GM12892 (cell line): ENCODE measurements around the gene RBBP5.

ENCODE experiments used
- POLR2A ChIP-seq: IDR thresholded peaks from 2 replicates; pipeline ENCODE4 v1.6.1; 2011; ENCODE audit warnings: low read depth, low read length, control low read depth
- TAF1 ChIP-seq: IDR thresholded peaks from 2 replicates; pipeline ENCODE4 v1.6.1; 2011; ENCODE audit warnings: low read depth, mild to moderate bottlenecking, control low read depth, low read length, borderline replicate concordance

DNA sequence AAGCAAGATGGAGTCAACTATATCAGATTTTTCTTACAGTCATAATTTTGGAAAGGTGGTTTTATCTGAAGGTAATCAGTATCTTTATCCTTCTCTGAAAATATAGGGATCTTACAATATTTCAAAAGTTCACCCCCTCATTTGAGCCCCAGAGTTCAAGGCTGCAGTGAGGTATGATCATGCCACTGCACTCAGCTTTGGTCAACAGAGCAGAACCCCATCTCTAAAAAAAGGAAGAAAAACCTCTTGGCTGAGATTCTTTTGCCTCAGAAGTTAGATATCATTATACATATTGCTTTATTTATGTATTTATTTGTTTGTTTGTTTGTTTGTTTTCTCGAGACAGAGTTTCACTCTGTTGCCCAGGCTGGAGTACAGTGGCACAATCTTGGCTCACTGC, 11.5 kb upstream of the RBBP5 start:
- TF ChIP-seq TAF1 (no peak), POLR2A (no peak)
